HepG2 (cell line): ENCODE data around the gene CHST14. TPM values are rescaled to one million over a fixed set of nuclear protein-coding genes. Genes with fewer than 3 reads are reported as not detected.

Experiments used
- ARID3A ChIP-seq: IDR thresholded peaks from 2 replicates; pipeline ENCODE4 v1.6.1; 2012; ENCODE audit warnings: low read depth, low read length, improper control_type of control experiment
- ARID5B ChIP-seq: IDR thresholded peaks from 2 replicates; pipeline ENCODE4 v1.4.0; 2020; ENCODE audit warnings: mild to moderate bottlenecking, missing genetic modification reagents
- HNF1B ChIP-seq: sonication (generic); formaldehyde crosslinking; IDR thresholded peaks from 2 replicates; pipeline ENCODE4 v1.5.1; 2020; ENCODE audit warnings: mild to moderate bottlenecking, moderate library complexity, missing genetic modification reagents
- PATZ1 ChIP-seq: sonication (generic); formaldehyde crosslinking; IDR thresholded peaks from 2 replicates; pipeline ENCODE4 v1.4.0; 2020; ENCODE audit warnings: missing genetic modification reagents
- PPARG ChIP-seq: conservative IDR thresholded peaks from 2 replicates; pipeline ENCODE4 v1.6.1; 2016; ENCODE audit warnings: missing biosample characterization, missing genetic modification reagents
- SP1 ChIP-seq, 2 experiments: fragments of 450-650 bp in 1 of 2; sonication (generic) in 1 of 2; formaldehyde crosslinking in 1 of 2; IDR thresholded peaks; 2 replicates each; pipeline versions ENCODE4 v1.4.0 to v1.6.1; 2016 to 2020; ENCODE audit warnings: missing genetic modification reagents in 1 of 2
- THRA ChIP-seq: sonication (generic); formaldehyde crosslinking; IDR thresholded peaks from 2 replicates; pipeline ENCODE4 v1.4.0; 2020; ENCODE audit warnings: missing genetic modification reagents, borderline replicate concordance
- TSC22D2 ChIP-seq: sonication (generic); formaldehyde crosslinking; IDR thresholded peaks from 2 replicates; pipeline ENCODE4 v1.5.1; 2020; ENCODE audit warnings: missing genetic modification reagents, mild to moderate bottlenecking, borderline replicate concordance
- ZGPAT ChIP-seq: IDR thresholded peaks from 2 replicates; pipeline ENCODE4 v1.6.1; 2016; ENCODE audit warnings: mild to moderate bottlenecking
- ZNF256 ChIP-seq: sonication (generic); formaldehyde crosslinking; conservative IDR thresholded peaks from 2 replicates; pipeline ENCODE4 v1.4.0; 2020; ENCODE audit warnings: missing genetic modification reagents
- ZNF614 ChIP-seq: IDR thresholded peaks from 2 replicates; pipeline ENCODE4 v1.6.1; 2018; ENCODE audit warnings: missing biosample characterization, missing genetic modification reagents, inconsistent platforms, borderline replicate concordance
- polyA plus RNA-seq, 8 experiments: library from polyadenylated mRNA; depleted of rRNA in 3 of 8; stranded (reverse) in 7 of 8; unstranded in 1 of 8; fragments of >200 nt; fragmentation: Illumina TruSeq in 4 of 8; extraction: Trizol in 4 of 8; gene quantifications; 2 replicates each; pipeline versions ENCODE4 v1.2.1 to v1.2.3, GENCODE V29; 2011 to 2016; ENCODE audit warnings: low read depth in 4 of 8, missing spikeins in 1 of 8, mixed read lengths in 1 of 8; ENCODE audit not compliant: insufficient read depth in 1 of 8
- total RNA-seq, 5 experiments: library from RNA; depleted of rRNA; stranded (reverse); fragments of >200 nt; fragmentation: Illumina TruSeq; extraction: Trizol; gene quantifications; 2 replicates each; pipeline ENCODE4 v1.2.3, GENCODE V29; 2016; ENCODE audit warnings: low read depth in 1 of 5

The CHST14 gene
- total and polyA plus RNA-seq, 2 of the 13 experiments (the other 11 are each of a cell fraction or from before 2014, with no cell fraction given) = 8.9 to 12.4 TPM

- 0 out of 2 replicates have a peak, but pooled peaks have one; percentile 40 for TF ChIP-seq ZGPAT
- TF ChIP-seq TSC22D2 (CRISPR knock-in tag) = no peak
- TF ChIP-seq ZNF614 (CRISPR knock-in tag) = no peak
- TF ChIP-seq ARID5B = 0 out of 2 replicates have a peak, but pooled peaks have one; percentile 16
- peak; percentile 59 for TF ChIP-seq HNF1B (CRISPR knock-in tag)
- TF ChIP-seq PPARG = no peak
- TF ChIP-seq THRA = 0 out of 2 replicates have a peak, but pooled peaks have one; percentile 31
- TF ChIP-seq PATZ1 (CRISPR knock-in tag) = peak; percentile 49; the same call in 1 of the 2 replicates
- TF ChIP-seq ARID3A = no peak
- no peak for TF ChIP-seq ZNF256
- TF ChIP-seq SP1 (IDR thresholded peaks at IDR 0.05) = no peak
- no peak for TF ChIP-seq SP1 (CRISPR knock-in tag; IDR thresholded peaks at IDR 0.05)
Observed at GRCh38 chr15:40421246-40422157, 49.3 kb upstream of the CHST14 start (continued).
